NCI-H1436 (cell line): ENCODE data around the gene RRBP1.

ENCODE experiments used
- DNase-seq: peaks from one replicate; lab custom pipeline; 2025; lab: John Stamatoyannopoulos, UW

The RRBP1 gene

GRCh38 chr20:17647391-17648314, 34.4 kb downstream of the RRBP1 start:
- no peak for DNase-seq

DNA sequence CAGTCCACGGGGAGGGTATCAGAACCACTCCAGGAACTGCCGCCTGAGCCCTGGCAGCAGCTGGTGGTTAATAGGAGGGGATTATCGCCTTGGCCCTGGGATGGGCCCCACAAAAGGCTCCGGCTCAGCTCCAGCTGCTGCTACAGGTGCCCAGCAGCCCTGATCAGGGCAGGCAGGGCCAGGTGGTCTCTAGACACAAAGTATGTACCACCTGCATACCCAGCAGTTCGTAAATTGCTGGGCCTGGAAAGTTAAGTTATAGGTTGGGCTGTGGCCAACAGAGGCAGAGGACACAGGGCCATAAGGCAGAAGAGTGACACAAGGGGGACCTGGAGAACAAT, 35.1 kb downstream of the RRBP1 start:
- peak; percentile 68 for DNase-seq

GRCh38 chr20:17646209-17646960, 35.7 kb downstream of the RRBP1 start:
- DNase-seq, result peak; percentile 61

DNA sequence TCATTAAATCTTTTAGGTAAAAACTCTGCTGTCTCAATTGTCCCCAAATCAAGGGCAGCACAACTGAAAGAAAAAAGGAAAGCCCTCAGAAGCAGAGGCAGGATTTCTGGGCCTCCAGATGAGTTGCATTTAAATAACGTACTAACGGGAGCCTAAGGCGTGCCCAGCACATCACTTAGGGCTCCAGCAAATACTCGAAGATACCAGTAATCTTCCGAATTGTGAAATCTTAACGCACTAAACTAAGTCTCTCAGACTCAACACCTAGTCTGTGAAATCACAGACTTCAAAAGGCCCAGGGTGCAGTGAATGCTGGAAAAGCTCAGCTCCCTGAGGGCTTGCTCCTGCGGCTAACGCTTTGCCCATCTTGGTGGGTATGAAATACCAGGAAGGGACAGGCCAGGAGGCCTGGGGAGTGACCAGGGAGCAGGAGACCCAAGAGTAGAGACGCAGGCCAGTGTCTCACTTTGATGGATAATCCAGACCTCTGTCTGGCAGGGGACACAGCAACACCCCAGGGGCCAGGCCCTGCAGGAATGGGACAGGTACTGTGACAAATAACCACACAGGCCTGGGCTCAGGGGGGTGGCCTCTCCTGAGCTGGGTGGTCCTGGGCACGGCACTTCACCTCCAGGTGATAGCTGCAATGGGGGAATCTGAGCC, 36.4 kb downstream of the RRBP1 start:
- no peak for DNase-seq

- no peak for DNase-seq
Measured at GRCh38 chr20:17645010-17645409, 37.0 kb downstream of the RRBP1 start.

DNA sequence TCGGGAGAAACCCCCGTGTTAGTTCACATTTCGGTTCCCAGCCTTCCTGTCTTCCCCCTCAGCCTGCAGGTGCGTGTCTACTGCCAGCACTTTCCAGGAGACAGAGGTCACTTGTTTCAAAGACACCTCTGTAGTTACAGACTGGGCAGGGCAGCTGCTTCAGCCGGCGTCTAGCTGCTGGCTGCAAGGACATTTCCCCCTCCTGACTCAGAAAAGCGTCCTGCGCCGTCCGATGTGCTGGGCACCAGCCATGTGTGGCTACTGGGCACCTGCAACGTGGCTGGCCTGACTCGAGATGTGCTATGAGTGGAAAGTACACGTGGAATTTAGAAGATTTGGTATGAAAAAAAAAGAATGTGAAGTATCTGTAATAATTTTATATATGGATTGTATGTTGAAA, 37.6 kb downstream of the RRBP1 start:
- DNase-seq, result no peak

DNA sequence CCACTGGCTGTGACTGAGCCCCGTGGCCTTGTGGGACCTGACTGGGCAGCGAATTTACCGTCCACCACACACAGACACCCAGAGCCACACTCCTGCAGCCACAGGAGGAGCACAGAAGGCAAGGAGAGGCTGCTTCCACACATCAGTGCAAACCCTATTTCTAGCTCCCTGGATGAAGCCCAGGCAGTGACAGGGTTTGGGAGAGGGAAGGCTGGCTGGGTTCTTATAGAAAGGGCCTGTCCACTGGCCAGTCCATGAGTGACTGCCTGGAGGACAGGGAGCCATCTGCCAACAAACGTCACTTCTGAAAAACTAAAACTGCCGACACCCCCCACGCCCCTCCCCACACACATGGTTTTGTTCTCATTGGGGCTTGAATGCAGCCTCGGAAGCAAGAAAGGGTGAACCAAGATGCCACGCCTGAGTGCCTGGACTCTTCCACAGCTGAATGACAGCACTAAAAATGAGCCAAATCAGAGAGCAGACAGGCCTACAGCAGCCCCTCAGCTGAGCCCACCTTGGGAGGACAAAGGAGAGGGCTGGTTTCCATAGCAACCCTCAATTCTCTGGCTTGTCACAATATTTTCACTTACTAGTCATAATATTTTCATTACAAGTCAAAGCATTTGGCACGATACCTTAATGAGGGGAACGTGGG, 38.4 kb downstream of the RRBP1 start:
- no peak for DNase-seq

DNA sequence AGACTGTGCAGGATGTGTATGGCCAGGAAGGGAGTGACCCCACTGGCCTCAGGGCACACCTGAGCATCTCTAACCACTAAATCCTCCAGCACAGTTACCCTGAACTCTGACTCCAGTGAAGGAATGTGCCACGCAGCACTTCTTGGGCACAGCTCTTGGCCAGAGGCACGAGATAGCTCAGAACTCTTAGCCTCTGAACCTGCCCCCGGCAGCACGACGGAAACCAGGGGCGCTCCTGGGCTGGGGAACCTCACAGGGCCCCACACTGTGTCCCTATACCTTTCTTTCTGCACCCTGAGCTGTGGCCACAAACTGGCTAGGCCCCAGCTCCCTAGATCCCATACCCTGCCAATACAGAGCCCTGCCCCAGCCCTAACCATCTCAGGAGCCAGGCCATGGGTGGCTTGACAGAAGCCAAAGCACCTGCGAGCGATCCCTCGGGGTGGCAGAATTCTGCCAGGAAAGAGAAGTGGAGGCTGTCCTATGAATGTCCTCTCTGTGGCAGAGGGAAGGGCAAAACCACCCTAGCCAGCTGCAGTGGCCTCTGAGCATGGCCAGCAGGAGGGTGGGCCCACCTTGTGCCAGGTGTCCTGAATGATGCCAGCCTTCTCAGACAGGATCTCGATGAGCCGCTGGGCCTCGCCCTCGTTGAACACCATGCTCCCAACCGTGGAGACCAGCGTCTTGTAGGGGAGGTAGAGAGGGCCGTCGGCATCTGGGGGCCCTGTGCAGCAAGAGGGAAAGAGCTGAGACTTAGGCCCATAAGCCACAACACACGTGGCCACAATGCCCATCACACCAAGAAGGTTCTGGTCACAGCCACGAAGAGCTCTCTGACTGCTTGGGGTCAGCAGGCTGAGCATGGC, 39.4 kb downstream of the RRBP1 start:
- DNase-seq, result no peak

DNA sequence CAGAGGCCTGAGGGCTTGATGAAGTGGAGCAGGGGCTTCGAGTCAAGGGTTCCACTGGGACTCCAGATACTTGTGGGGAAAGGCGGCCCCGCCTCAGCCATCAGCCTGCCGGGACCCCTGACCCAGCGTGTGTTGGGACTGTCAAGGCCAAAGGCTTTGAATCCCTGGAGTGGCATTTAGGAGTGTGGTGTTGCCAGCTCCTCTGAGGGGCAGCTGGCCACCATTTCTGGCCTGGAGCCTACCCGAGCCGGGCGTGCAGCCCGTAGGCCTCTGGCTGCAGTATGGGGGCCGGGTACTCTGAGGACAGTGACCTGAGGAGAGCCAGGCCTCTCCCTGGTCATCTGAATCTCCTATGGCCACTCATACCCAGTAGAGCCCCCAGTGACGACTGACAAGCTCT, 40.0 kb downstream of the RRBP1 start:
- DNase-seq, result no peak

GRCh38 chr20:17641520-17641964, 40.5 kb downstream of the RRBP1 start:
- DNase-seq, result no peak

GRCh38 chr20:17640875-17641378, 41.1 kb downstream of the RRBP1 start:
- no peak for DNase-seq

GRCh38 chr20:17640146-17640874, 41.7 kb downstream of the RRBP1 start:
- DNase-seq, result no peak

- no peak for DNase-seq
Measured at GRCh38 chr20:17638835-17639407, 43.1 kb downstream of the RRBP1 start.

DNA sequence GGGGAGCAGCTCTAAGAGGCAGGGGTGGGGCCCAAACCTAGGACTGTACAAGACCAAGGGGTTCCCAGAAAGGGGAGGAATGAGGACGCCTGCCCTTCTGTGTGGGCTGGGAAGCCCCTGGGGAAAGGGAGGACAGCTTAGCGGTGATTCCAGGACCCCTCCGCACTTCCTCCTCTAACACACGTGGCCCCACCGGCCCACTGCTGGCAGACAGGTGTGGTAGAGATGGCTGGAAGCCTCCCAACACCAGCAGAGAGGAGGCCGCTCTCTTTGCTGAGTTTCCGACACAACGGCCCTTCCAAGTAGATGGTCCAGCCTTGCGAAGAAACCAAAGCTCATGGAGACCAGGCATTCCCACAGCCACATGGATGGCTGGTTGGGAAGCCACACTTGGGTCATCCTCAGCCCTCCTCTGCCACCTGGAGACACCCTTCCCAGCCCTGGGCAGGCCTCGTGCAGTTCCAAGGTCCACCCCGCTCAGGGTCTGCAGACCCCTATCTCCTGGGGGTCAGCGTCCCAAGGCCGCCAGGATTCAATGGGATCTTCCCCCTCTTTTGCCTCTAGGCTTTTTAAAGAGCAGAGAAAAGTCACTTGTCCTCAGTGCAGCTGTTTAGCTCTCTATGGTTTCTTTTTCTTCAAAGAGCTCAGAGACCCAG, 43.9 kb downstream of the RRBP1 start:
- DNase-seq, result no peak

- no peak for DNase-seq
Measured at GRCh38 chr20:17637413-17637780, 44.6 kb downstream of the RRBP1 start.

DNA sequence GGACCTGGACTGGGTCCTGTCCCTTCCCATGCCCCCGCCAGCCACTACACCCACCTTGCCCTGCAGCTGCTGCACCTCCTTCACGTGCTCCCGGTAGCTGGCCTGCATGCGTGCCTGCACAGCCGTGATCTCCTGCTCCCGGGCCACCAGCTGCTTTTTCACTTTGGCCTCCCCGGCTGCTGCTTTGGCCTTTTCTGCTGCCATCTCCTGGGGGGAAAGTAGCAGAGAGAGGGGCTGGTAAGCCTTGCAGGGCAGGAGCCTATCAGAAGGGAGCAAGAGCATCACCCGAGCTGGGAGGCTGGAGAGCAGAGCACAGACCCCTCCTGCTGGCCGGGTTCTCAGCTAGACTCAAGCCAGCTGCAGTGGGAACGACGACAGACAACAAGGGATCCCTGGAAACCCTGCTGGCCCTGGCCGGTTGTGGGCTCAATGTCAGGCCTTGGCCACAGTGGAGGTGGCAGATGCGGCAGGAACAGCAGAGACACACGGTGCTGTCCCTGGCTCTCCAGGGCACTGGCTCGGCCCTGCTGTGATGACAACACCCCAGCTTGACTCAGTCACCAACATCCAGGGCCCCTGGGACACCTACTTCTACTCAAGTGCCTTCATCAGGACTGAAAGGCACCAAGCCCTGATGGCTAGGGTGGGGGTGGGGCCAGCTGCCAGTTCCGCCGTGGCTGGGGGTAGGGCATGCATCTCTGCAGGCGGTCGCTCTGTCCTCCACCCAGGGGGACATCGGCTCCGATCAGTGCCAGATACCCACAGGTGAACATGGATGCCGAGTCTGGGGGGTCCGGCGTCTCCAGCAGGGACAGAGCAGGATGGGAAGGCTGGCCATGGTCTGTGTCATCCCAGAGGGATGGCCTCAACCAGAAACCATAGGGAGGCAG, 45.3 kb downstream of the RRBP1 start:
- peak; percentile 75 for DNase-seq

DNA sequence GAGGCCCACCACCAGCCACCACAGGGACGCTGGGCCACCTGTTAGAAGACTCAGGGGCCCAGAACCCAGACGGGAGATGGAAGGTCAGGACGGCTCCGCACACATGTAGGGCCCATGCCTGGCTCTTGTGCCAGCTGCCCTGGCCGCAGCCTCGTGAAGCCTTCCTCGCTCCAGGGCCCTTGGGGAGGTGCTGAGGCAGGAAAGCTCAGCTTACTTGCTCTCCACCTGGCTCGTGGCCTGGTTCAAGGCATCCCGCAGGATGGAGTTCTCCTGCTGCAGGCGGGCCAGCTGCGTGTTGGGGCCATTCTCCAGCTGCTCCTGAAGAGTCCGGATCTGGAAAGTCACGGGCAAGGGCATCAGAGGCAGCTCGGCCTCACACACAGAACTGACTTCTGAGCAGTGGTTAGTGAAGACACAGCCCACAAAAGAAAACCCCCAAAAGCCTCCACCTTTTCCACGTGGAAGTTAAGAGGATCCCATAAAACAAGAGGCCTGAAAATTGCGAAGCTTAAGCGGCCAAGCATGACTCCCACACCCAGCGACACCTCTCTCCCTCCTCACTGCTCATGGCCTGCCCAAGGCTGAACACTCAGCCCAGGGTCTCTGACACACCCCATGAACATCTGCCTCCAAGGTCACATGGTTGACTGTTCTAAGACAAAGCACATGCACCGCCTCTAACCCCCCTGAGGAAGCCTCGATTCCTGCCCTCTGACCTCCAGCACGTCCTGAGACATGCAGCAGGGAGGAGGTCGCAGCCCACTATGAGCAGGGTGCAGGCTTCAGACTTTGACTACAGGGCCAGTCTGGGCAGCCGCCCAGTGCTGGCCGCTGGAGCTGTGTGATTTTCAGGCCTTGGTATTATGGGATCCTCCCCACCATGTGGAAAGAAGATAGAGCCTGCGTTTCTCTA, 46.5 kb downstream of the RRBP1 start:
- DNase-seq, result no peak
